C4-2B (cell line): Measurements from ENCODE around the gene RAI2.

Experiments used
- CTCF ChIP-seq: fragments of 450-650 bp; conservative IDR thresholded peaks from 2 replicates; pipeline ENCODE4 v1.5.1; 2017; ENCODE audit warnings: mild to moderate bottlenecking
- ZFX ChIP-seq: fragments of 450-650 bp; IDR thresholded peaks from 2 replicates; pipeline ENCODE4 v1.6.1; 2017

DNA sequence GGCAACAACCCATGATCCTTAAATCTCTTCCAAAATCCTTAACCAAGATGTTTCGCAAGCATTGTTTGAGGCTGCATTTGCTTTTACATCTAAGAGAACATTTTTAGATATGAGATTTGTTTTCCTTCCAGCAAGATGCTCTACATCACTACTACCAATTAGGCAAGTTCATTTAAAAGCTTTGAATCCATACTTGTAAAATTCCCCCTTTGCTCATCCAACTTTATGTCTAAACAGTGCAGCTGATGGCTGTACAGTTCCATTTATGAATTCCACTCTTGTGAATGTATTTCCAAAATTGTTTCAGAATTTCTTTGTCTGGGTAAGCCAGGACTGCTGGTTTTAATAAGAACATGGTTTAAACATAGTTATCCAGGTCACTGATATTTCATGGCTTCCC is 31.5 kb downstream of the RAI2 start:
- TF ChIP-seq CTCF, result no peak
- no peak for TF ChIP-seq ZFX
